NB4 (cell line): ENCODE data around the gene GUCA2B.
A peak's percentile ranks its signal among the peaks of the same experiment; 100 is the strongest.

ENCODE experiments used
- DNase-seq: peaks from one replicate; pipeline ENCODE4 v3.0.0; 2010; ENCODE audit warnings: low read depth
- H3K4me3 ChIP-seq: one replicate; pipeline ENCODE4 v1.5.1; 2011; ENCODE audit warnings: mild to moderate bottlenecking, low read depth, low read length, moderate library complexity
- CTCF ChIP-seq: IDR thresholded peaks from one replicate; pipeline ENCODE4 v1.5.1; 2012; ENCODE audit warnings: low read depth, low read length
- MAX ChIP-seq: IDR thresholded peaks from 2 replicates; pipeline ENCODE4 v1.6.1; 2011; ENCODE audit warnings: low read depth, low read length
- MYC ChIP-seq: IDR thresholded peaks from 2 replicates; pipeline ENCODE4 v1.6.1; 2011; ENCODE audit warnings: low read depth, low read length
- POLR2A ChIP-seq: IDR thresholded peaks from 2 replicates; pipeline ENCODE4 v1.6.1; 2011; ENCODE audit warnings: mild to moderate bottlenecking; ENCODE audit not compliant: insufficient read length; ENCODE audit errors: extremely low read depth

GUCA2B gene

GRCh38 chr1:42142894-42143675 lies 10.1 kb upstream of the GUCA2B start:
- TF ChIP-seq CTCF (no peak), MYC (no peak), POLR2A (no peak), MAX (peak; percentile 82)
- DNase-seq, result peak; percentile 25
- no peak overlapping the region for H3K4me3 ChIP-seq

GRCh38 chr1:42143896-42144710 lies 9.1 kb upstream of the GUCA2B start:
- DNase-seq, result no peak
- H3K4me3 ChIP-seq, result no peak overlapping the region
- TF ChIP-seq MAX (no peak), CTCF (no peak), MYC (no peak), POLR2A (no peak)

GRCh38 chr1:42144711-42145388 lies 8.4 kb upstream of the GUCA2B start:
- no peak for DNase-seq
- TF ChIP-seq CTCF (no peak), MYC (no peak), POLR2A (no peak), MAX (no peak)
- H3K4me3 ChIP-seq, result no peak overlapping the region

- peak; percentile 50 for DNase-seq
- no peak overlapping the region for H3K4me3 ChIP-seq
- TF ChIP-seq MYC (no peak), POLR2A (no peak), CTCF (no peak), MAX (no peak)
Observed at GRCh38 chr1:42145389-42145716, 7.9 kb upstream of the GUCA2B start.

GRCh38 chr1:42145764-42146625 lies 7.2 kb upstream of the GUCA2B start:
- TF ChIP-seq MYC, result no peak
- no peak for TF ChIP-seq CTCF
- no peak for TF ChIP-seq MAX
- TF ChIP-seq POLR2A, result no peak
- no peak overlapping the region for H3K4me3 ChIP-seq
- no peak for DNase-seq
